ENCODE data around the gene ZNF414.

The ZNF414 gene

GRCh38 chr19:8485561-8486371 lies 28.2 kb downstream of the ZNF414 start:
- Histone ChIP-seq H3K4me2 (ENCODE audit: low read length) (no peak overlapping the region), H3K27me3 (ENCODE audit: insufficient read depth, low read length) (no peaks in the 10 kb centered on the region), H3K9ac (ENCODE audit: low read length) (no peak overlapping the region), H2AFZ (ENCODE audit: low read length) (no peak overlapping the region), H3K36me3 (ENCODE audit: insufficient read depth, low read length) (peaks cover 84% of the 10 kb centered on the region), H3K27ac (ENCODE audit: low read depth, low read length, poor library complexity, severe bottlenecking) (no peak overlapping the region), H3K9me2 (ENCODE audit: low read depth, low read length) (no peaks in the 10 kb centered on the region), H3K4me1 (ENCODE audit: insufficient read depth, low read length, severe bottlenecking) (no peaks in the 10 kb centered on the region), H3F3A (ENCODE audit: insufficient read depth, low read length) (no peaks in the 10 kb centered on the region; the same call in 1 of the 2 replicates), H3K4me3 (ENCODE audit: low read depth, low read length, poor library complexity, severe bottlenecking) (no peak overlapping the region), H3K9me3 (ENCODE audit: low read length) (no peaks in the 10 kb centered on the region), H3K79me2 (ENCODE audit: insufficient read depth, low read length) (no peaks in the 10 kb centered on the region), H4K20me1 (ENCODE audit: insufficient read depth, low read length) (no peaks in the 10 kb centered on the region)
- TF ChIP-seq EZH2 (IDR thresholded peaks at IDR 0.05; ENCODE audit: borderline replicate concordance, low read length), result no peak
- TF ChIP-seq, protein P1, sequence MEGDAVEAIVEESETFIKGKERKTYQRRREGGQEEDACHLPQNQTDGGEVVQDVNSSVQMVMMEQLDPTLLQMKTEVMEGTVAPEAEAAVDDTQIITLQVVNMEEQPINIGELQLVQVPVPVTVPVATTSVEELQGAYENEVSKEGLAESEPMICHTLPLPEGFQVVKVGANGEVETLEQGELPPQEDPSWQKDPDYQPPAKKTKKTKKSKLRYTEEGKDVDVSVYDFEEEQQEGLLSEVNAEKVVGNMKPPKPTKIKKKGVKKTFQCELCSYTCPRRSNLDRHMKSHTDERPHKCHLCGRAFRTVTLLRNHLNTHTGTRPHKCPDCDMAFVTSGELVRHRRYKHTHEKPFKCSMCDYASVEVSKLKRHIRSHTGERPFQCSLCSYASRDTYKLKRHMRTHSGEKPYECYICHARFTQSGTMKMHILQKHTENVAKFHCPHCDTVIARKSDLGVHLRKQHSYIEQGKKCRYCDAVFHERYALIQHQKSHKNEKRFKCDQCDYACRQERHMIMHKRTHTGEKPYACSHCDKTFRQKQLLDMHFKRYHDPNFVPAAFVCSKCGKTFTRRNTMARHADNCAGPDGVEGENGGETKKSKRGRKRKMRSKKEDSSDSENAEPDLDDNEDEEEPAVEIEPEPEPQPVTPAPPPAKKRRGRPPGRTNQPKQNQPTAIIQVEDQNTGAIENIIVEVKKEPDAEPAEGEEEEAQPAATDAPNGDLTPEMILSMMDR (IDR thresholded peaks at IDR 0.05; ENCODE audit: low read length), result no peak

DNA sequence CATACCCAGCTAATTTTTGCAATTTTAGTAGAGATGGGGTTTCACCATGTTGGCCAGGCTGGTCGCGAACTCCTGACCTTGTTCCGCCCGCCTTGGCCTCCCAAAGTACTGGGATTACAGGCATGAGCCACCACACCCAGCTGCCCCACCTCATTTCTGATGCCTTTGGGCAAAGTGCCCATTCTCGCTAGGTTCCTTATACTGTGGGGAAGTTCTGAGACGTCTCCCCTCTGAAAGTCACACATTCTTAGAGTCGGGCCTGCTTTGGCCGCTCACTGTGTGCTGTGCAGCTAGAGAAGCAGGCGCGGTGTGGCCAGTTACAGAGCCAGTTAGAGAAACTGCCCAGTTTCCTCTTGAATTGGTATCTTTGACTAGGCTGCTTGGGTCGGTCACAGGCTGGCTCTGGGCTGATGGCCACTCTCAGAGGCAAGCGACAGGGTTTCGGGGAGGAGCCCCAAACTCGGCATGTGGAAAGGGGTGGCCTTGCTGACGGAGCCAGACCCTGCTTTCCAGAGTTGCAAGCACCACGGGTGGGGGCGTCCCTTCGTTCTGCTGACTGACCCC lies 29.6 kb downstream of the ZNF414 start:
- no peak overlapping the region for H3K4me3 ChIP-seq (ENCODE audit: low read depth, low read length, poor library complexity, severe bottlenecking)
- H3K4me2 ChIP-seq (ENCODE audit: low read length), result no peak overlapping the region
- no peaks in the 10 kb centered on the region for H3K27me3 ChIP-seq (ENCODE audit: insufficient read depth, low read length)
- H4K20me1 ChIP-seq (ENCODE audit: insufficient read depth, low read length), result no peaks in the 10 kb centered on the region
- H3K79me2 ChIP-seq (ENCODE audit: insufficient read depth, low read length), result peaks cover 4% of the 10 kb centered on the region; the same call in 1 of the 2 replicates
- H3K36me3 ChIP-seq (ENCODE audit: insufficient read depth, low read length), result peaks cover 92% of the 10 kb centered on the region
- no peaks in the 10 kb centered on the region; the same call in 1 of the 2 replicates for H3F3A ChIP-seq (ENCODE audit: insufficient read depth, low read length)
- H2AFZ ChIP-seq (ENCODE audit: low read length), result no peak overlapping the region
- H3K4me1 ChIP-seq (ENCODE audit: insufficient read depth, low read length, severe bottlenecking), result no peaks in the 10 kb centered on the region
- no peak overlapping the region for H3K27ac ChIP-seq (ENCODE audit: low read depth, low read length, poor library complexity, severe bottlenecking)
- no peak overlapping the region for H3K9ac ChIP-seq (ENCODE audit: low read length)
- no peaks in the 10 kb centered on the region for H3K9me3 ChIP-seq (ENCODE audit: low read length)
- no peaks in the 10 kb centered on the region for H3K9me2 ChIP-seq (ENCODE audit: low read depth, low read length)
- no peak for TF ChIP-seq EZH2 (IDR thresholded peaks at IDR 0.05; ENCODE audit: borderline replicate concordance, low read length)
- TF ChIP-seq, protein P1 (IDR thresholded peaks at IDR 0.05; ENCODE audit: low read length), result no peak

GRCh38 chr19:8483165-8483564 lies 30.8 kb downstream of the ZNF414 start:
- peaks cover 93% of the 10 kb centered on the region for H3K36me3 ChIP-seq (ENCODE audit: insufficient read depth, low read length)
- no peak overlapping the region for H3K27ac ChIP-seq (ENCODE audit: low read depth, low read length, poor library complexity, severe bottlenecking)
- no peaks in the 10 kb centered on the region for H3K9me3 ChIP-seq (ENCODE audit: low read length)
- peaks cover 12% of the 10 kb centered on the region for H3K79me2 ChIP-seq (ENCODE audit: insufficient read depth, low read length)
- H3K4me3 ChIP-seq (ENCODE audit: low read depth, low read length, poor library complexity, severe bottlenecking), result no peak overlapping the region
- no peak overlapping the region for H3K4me2 ChIP-seq (ENCODE audit: low read length)
- no peak overlapping the region for H2AFZ ChIP-seq (ENCODE audit: low read length)
- no peaks in the 10 kb centered on the region for H3K4me1 ChIP-seq (ENCODE audit: insufficient read depth, low read length, severe bottlenecking)
- H3K9ac ChIP-seq (ENCODE audit: low read length), result no peak overlapping the region
- no peaks in the 10 kb centered on the region for H3K27me3 ChIP-seq (ENCODE audit: insufficient read depth, low read length)
- H4K20me1 ChIP-seq (ENCODE audit: insufficient read depth, low read length), result peaks cover 5% of the 10 kb centered on the region; the same call in 1 of the 2 replicates
- no peaks in the 10 kb centered on the region for H3K9me2 ChIP-seq (ENCODE audit: low read depth, low read length)
- no peaks in the 10 kb centered on the region; the same call in 1 of the 2 replicates for H3F3A ChIP-seq (ENCODE audit: insufficient read depth, low read length)
- TF ChIP-seq, protein P1 (IDR thresholded peaks at IDR 0.05; ENCODE audit: low read length), result no peak
- no peak for TF ChIP-seq EZH2 (IDR thresholded peaks at IDR 0.05; ENCODE audit: borderline replicate concordance, low read length)
